GM18508 (cell line): ENCODE data around the gene TMEM170B.
A peak's percentile ranks its signal among the peaks of the same experiment; 100 is the strongest.
"Not testable (repeated sequence)": the region's sequence is repeated elsewhere in the genome, so short reads cannot be mapped to it uniquely, and the experiment has no call there.

Experiments used
- ATAC-seq: cut with Tn5 transposase; IDR thresholded peaks from one replicate; pipeline ENCODE4 v1.9.1; 2021; ENCODE audit warnings: moderate number of reproducible peaks; ENCODE audit not compliant: insufficient read depth, unreplicated experiment

TMEM170B gene

DNA sequence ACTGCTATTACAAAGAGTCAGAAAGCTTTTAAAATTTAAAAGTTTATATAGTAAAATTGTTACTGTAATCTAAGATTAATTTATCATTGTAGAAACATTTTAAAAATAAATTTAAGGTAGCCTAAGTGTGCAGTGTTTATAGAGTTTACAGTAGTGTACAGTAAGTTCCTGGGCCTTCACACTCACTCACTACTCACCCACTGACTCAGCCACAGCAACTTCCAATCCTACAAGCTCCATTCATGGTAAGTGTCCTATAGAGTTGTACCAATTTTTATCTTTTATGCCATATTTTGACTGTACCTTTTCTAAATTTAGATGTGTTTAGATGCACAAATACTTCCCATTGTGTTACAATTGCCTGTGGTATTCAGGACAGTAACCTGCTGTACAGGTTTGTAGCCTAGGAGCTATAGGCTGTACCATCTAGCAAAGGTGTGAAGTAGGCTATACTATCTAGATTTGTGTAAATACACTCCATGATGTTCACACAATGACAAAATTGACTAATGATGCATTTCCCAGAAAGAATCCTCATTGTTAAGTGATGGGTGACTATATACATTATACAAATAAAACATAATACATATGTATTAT, 10.2 kb upstream of the TMEM170B start:
- ATAC-seq = no peak

DNA sequence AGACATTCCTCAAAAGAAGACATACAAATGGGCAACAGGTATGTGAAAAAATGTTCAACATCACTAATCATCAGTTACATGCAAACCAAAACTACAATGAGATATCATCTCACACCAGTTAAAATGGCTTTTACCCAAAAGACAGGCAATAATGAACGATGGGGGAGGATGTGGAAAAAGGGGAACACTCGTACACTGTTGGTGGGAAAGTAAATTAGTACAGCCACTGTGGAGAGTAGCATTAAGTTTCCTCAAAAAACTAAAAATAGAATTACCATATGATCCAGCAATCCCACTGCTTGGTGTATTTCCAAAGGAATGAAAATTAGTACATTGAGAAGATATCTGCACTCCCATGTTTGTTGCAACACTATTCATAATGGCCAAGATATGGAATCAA, 8.6 kb upstream of the TMEM170B start:
- ATAC-seq = no peak

DNA sequence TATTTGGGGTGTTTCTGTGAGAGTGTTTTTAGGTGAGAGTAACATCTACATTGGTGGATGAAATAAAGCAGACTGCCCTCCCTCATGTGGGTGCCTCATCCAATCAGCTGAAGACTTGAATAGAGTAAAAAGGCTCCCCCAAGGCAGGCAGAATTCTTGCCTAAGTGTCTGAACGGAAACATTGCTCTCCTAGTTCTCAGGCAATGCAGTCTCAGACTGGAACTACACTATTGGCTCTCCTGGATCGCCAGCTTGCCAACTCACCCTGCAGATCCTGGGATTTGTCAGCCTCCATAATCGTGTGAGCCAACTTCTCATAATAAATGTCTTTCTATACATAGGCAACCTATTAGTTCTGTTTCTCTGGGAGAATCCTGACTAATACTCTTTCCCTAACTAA, 5.5 kb upstream of the TMEM170B start:
- no peak for ATAC-seq

DNA sequence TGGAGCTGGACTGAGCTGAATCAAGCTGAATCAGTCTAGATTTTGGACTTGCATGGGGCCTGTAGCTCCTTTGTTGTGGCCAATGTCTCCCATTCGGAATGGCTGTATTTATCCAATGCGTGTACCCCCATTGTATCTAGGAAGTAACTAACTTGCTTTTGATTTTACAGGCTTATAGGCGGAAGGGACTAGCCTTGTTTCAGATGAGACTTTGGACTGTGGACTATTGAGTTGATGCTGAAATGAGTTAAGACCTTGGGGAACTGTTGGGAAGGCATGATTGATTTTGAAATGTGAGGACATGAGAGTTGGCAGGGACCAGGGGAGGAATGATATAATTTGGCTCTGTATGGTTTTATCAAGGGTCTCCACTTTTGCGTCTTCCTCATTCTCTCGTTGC, 3.0 kb upstream of the TMEM170B start:
- ATAC-seq = no peak

DNA sequence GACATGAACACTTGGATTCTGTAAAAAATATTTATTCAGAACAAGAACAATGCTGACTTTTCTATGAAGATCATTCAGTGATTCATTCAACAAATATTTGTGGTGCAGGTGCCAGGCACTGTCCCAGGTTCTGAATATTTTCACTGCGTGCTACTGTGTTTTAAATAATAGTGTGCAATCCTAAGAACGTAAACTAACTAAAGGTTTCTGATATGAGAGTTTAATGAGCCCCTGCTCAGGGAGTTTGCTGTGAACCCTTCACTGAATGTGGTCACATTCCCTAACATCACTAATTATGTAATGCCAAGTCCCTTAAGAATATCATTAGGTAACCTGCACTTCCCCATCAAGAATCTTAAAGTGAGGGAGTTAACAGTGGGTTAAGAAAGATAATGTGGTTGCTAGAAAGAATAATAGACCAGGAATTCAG, 1.7 kb upstream of the TMEM170B start:
- no peak for ATAC-seq

DNA sequence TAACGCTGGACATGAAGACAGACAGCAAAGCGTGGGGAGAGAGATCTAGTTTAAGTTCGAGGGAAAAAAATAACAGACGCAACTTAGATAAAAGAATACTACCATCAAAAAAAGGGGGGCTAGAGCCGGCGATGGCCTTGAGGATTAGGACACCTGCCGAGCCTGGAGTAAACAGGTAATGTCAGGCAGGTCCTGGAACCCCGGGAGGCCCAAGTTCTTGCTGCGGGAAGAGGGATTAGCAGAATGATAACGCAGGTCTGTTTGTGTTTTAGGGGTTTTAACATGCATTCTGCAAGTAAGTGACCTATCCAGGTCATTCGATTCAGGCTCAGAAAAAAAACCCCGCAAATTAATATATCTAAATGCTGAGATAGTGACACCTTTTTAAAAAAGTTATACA, 754 bp upstream of the TMEM170B start:
- ATAC-seq = no peak

DNA sequence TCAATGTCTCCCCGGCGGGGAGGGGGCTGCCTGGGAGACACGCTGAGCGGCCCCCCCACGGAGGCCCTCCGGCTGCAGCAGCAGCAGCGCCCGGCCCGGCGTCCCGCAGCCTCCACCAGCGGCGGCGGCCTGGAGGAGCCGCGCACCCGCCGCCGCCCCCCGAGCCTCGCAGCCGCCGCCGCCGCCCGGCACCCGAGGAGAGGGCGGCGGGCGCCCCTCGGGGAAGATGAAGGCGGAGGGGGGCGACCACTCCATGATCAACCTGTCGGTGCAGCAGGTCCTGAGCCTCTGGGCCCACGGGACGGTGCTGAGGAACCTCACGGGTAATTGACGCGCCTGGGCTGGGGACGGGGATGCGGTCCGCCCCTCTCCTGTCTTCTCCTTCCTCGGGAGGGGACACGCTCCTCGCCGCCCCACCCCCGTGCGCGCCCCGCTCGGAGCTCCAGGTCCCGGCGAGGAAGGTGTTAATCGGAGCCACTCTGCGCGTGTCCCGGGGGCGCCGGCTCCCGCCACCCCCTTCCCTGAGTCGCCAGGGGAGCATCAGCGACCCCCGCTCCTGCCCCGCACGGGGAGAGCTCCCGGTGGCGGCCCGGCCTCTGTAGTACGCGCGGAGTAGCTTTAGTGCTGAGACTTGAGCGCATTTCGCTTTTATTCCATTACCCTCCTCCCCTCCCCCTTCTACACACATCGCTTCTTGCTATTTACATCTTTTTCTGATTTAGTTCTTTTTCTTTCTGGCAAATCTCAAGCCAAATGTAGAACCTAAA, 686 bp downstream of the TMEM170B start:
- peak; percentile 5 for ATAC-seq

DNA sequence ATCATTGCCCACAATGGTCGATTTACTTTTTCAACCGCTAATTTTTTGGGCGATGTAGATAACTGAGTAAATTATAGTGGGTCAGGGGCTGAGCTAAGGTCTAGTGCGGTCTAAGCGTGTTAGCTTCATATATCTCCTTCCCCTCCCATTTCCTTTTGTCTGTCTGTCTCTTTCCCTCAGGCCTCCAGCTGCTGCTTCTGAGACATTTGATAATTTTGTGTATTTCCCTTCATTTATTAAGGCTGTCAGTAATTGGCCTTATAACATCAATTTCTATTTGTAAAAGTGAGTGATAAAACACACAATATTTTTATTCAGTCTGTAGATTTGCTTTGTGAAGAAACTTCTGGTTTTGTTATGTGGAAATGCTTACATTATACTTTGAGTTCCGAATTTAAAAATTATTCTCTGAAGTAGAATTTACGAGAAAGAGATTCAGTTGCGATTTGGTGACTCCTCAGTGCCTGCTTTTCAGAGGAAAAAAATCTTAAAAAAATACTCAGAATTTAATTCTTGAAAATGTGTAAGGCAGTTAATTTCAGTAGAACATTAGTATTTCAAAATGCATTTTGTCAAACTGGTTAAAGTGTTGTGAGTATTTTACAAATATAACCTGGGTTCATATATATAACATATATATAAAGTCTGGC, 1.4 kb downstream of the TMEM170B start:
- no peak for ATAC-seq

DNA sequence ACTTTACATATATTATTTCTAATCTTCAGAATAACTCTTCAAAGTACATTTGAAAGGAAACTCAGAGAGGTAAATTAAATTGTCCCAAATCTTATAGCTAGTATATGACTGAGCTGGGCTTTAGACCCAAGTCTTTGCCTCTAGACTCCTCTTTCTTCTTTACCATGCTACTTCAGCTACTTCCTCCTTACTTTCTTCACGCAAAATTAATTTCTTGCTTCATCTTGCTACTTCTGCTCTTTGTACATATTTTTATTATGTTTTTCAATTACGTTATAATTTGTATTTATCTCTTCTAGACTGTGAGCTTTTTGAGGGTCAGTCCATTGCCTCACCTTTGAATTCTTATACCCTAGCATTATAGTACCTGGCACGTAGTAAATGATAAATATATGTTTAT, 5.3 kb downstream of the TMEM170B start:
- no peak for ATAC-seq

DNA sequence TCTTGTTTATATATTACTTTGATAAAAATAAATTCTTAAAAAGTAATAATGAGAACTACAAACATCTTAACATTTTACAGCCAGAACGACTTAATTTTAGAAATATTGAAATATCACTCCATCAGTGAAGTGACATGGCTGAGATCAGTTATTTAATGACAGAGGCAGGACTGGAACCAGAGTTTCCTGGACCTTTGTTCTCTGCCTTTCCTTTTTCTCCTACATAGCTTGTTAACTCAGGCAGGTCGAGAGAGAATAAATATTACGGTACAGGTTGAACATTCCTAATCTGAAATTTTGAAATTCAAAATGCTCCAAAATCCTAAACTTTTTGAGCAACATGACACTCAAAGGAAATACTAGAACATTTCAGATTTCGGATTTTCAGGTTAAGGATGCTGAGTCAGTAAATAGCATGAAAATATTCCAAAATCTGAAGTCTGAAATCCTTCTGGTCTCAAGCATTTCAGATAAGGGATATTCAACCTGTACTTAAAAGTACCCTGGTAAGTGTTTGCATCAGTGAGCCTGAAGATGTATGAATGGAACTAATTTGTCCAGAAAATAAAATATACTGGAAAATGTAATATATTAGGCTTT, 6.5 kb downstream of the TMEM170B start:
- no peak for ATAC-seq

DNA sequence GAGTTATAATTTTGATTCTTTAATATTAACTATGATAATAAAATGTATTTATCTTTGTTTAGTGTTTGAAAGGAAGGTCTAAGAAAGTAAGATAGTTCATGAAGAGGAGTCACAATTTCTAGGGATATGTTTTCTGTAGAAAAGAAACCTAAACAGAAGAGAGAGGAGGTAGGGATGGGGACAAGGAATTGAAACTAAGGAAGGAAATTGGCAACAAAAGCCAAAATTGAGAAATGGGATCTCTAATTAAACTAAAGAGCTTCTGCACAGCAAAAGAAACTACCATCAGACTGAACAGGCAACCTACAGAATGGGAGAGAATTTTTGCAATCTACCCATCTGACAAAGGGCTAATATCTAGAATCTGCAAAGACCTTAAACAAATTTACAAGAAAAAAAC, 10.3 kb downstream of the TMEM170B start:
- ATAC-seq = not testable (repeated sequence)

DNA sequence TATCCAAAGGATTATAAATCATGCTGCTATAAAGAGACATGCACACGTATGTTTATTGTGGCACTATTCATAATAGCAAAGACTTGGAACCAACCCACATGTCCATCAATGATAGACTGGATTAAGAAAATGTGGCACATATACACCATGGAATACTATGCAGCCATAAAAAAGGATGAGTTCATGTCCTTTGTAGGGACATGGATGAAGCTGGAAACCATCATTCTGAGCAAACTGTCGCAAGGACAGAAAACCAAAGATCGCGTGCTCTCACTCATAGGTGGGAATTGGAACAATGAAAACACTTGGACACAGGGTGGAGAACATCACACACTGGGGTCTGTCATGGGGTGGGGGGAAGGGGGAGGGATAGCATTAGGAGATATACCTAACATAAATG, 11.0 kb downstream of the TMEM170B start:
- ATAC-seq = not testable (repeated sequence)

DNA sequence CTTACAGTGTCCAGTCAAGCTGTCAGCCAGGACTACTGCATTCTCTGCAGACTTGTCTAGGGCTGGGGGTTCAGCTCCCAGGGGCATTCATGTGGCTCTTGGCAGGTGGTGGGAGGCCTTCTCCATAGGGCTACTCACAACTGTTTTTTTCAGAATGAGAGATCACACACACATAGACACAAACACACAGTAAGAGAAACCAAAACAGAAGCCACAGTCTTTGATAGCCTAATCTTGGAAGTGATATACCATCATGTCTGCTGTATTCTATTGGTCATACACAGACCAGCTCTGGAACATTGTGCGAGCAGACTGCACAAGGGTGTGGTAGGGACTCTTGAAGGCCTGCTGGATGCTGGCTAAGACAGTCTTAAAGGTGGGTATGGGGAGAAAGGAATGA, 13.5 kb downstream of the TMEM170B start:
- ATAC-seq = no peak

DNA sequence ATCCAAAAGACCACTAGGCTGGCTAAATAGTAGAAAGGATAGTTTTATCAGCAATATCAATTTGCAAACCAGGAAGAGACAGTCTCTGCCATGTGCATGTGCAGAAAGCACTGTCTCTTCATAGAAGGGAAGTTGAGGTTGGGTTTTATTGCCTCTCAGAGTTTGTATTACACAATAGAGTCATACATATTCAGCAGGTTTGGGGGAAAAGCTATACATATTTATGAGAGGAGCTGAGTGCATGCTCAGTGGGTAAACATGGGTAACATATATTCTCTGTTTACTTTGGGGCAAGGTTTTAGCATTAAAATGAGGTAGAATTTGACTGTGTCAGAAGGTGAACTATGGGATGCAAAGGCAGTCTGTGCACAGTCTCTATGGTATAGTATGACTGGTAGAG, 14.9 kb downstream of the TMEM170B start:
- no peak for ATAC-seq

DNA sequence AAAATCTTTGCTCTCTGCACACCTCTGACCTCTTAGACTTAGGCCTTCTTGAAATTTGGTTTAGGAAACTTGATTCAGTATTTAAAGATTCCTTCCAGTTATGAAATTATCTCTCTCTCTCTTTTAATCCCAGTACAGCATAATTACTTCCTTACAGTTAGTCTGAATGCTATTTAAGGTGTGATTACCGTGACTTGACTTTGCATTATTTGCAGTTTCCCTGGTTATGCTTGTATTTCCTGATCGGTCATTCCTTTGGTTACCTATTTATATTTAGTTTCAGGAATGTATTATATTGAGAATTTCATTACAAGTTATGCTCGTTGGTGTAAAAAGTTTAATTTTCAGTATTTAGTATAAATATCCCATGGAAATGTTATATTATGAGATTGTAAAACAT, 16.3 kb downstream of the TMEM170B start:
- ATAC-seq = no peak

DNA sequence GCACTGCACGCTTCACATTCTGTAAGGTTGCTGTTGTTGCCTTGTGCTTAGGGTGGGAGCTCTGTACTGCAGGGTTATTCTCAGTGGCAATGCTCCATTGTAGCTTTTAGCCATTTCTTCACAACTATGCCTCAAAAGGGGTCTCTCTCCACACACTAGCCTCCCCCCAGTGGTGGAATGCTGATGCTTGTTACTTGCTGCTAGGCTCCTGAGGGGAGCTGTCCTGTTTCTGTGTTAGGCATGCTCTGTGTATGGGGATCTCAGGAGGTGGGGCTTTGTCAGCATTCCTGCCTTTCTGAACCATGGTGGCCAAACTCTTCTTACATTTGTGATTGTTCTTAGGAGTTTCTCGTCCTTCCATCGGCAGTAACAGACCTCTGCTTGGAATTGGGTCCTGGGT, 18.8 kb downstream of the TMEM170B start:
- no peak for ATAC-seq

DNA sequence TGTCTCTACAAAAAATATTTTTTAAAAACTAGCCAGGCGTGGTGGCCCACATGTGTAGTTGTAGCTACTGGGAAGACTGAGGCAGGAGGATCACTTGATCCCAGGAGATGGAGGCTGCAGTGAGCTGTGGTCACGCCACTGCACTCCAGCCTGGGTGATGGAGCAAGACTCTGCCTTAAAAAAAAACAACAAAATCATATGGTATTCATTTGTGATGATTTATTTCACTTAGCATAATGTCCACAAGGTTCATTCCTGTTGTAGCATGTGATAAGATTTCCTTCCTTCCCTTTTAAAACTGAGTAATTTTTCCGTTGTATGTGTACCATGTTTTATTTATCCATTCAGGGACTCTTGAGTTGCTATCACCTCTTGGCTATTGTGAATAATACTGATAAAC, 26.2 kb downstream of the TMEM170B start:
- ATAC-seq = no peak

DNA sequence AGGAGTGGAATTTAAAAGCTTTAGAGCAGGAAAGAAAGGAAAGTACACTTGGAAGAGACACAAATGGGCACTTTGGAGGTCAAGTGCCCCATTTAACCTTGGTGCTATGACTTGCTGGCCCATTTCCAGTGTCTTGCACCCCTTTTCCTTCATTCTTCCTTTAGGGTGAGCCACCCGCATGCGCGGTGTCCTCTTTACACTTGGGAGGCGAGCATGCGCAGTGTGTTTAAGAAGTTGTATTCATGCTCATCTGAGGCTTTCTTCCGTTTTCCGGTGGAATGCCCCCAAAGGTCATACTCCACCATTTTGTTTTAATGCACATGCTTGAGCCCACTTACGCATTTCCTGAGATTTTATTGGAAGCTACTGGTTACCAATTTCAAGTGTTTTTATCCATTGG, 29.1 kb downstream of the TMEM170B start:
- ATAC-seq = no peak

DNA sequence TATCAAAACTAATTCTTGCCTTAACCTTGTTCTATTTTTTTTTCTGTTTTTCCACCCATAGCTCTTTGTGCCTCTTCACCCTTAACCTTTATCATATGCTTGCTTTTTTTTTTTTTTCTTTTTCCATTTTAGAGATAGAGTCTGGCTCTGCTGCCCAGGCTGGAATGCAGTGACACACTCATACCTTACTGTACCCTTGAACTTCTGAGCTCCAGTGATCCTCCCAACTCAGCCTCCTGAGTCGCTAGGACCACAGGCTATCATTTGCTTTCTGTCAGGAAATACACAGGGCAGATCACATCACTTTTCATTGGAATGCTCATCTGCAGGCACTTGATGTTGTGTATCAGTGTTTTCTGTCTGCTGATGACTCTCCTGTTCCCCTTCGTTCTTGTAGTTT, 33.5 kb downstream of the TMEM170B start:
- ATAC-seq = no peak

DNA sequence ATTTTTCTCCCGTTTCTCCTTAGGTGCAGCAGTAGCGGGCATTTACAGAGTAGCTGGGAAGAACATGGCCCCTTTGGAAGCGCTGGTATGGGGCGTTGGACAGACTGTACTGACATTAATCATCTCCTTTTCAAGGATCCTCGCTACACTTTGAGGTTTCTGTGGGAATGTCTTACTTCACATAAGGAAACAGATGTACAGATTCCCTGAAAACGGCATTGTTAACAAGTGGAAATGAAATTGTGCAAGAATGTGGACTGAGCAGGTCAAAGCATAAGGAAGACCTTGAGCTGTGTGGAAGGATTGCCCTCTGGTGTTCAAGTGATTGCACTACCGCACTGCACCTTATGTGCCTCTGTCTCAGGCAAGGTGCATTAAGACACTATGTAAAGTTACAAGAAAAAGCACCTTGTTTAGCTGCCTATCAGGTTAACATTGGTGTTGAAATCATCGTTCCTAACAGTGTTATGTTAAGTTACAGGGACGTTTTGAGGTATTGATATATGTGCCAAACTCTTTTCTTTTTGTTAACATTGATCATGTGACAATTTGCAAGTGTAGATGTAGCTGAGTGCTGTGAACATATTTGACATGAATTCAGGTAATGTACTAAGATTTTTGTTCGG, 38.0 kb downstream of the TMEM170B start:
- peak; percentile 73 for ATAC-seq
